NT2/D1 (cell line): ENCODE measurements around the gene VAPB.

Experiments used
- YY1 ChIP-seq: IDR thresholded peaks from 2 replicates; pipeline ENCODE4 v1.6.1; 2011; ENCODE audit not compliant: insufficient read length, insufficient read depth
- ZNF274 ChIP-seq: IDR thresholded peaks from 2 replicates; pipeline ENCODE4 v1.6.1; 2011; ENCODE audit warnings: mild to moderate bottlenecking, low read depth, low read length

- TF ChIP-seq YY1, result no peak
- no peak for TF ChIP-seq ZNF274
Observed at GRCh38 chr20:58458342-58459057, 69.5 kb downstream of the VAPB start.
